T-cell (primary cell): ENCODE data around the gene IKZF1. TPM values are rescaled to one million over a fixed set of nuclear protein-coding genes. Genes with fewer than 3 reads are reported as not detected.

Source experiments
- ATAC-seq, 4 experiments: fragments of 200-7000 bp in 3 of 4; fragments of 150-1000 bp in 1 of 4; cut with Tn5 transposase; replicated peaks in 1 of 4; 1 replicate in 3 of 4; 2 replicates in 1 of 4; pipeline ENCODE4 v1.10.0; 2021; ENCODE audit warnings: moderate library complexity in 3 of 4, mild to moderate bottlenecking in 2 of 4, moderate number of reproducible peaks in 1 of 4
- CTCF ChIA-PET, 2 donors: fragments of 300-600 bp; sonication (Branson Sonifier 250); formaldehyde crosslinking; loops; one replicate each; lab custom pipeline; 2022; ENCODE audit warnings: antibody characterized with exemption in 2 of 2; lab: Charles Lee
- POLR2A ChIA-PET, 2 donors: fragments of 300-600 bp; sonication (Branson Sonifier 250); formaldehyde crosslinking; loops; one replicate each; lab custom pipeline; 2022; ENCODE audit warnings: antibody characterized with exemption in 2 of 2; lab: Charles Lee
- DNase-seq, 35 experiments: peaks; one replicate each; pipeline versions ENCODE4 v3.0.0 to v3.0.0-alpha.2; 2013 to 2023
- H3K27ac ChIP-seq: one replicate; pipeline ENCODE4 v1.5.1; 2013; ENCODE audit warnings: low read length
- H3K27me3 ChIP-seq, 2 experiments: replicated peaks in 1 of 2; 1 replicate in 1 of 2; 2 replicates in 1 of 2; pipeline versions ENCODE4 v1.6.1 to v1.7.0; 2013; ENCODE audit warnings: low read length in 1 of 2, mixed read lengths in 1 of 2; ENCODE audit not compliant: control insufficient read depth in 2 of 2, insufficient read depth in 2 of 2; ENCODE audit errors: extremely low read depth in 1 of 2
- H3K36me3 ChIP-seq, 2 donors: 1 replicate in 1 of 2; 2 replicates in 1 of 2; pipeline versions ENCODE4 v1.6.1 to v1.7.0; 2013; ENCODE audit warnings: low read length in 1 of 2; ENCODE audit not compliant: control insufficient read depth in 2 of 2, insufficient read depth in 1 of 2; ENCODE audit errors: extremely low read depth in 1 of 2
- H3K4me1 ChIP-seq, 2 experiments: 1 replicate in 1 of 2; 2 replicates in 1 of 2; pipeline versions ENCODE4 v1.6.1 to v1.7.0; 2013; ENCODE audit warnings: low read length in 2 of 2, mixed read lengths in 1 of 2; ENCODE audit not compliant: insufficient read depth in 2 of 2, control insufficient read depth in 1 of 2; ENCODE audit errors: extremely low read depth in 1 of 2
- H3K4me3 ChIP-seq, 2 donors: 1 replicate in 1 of 2; 2 replicates in 1 of 2; pipeline versions ENCODE4 v1.5.1 to v1.7.0; 2013; ENCODE audit warnings: mild to moderate bottlenecking in 2 of 2, low read length in 1 of 2, moderate library complexity in 1 of 2; ENCODE audit not compliant: control insufficient read depth in 1 of 2; ENCODE audit errors: extremely low read depth in 1 of 2
- H3K9me3 ChIP-seq: 2 replicates; pipeline ENCODE4 v1.7.0; 2013
- H3K27ac Mint-ChIP-seq, 2 donors: one replicate each; pipeline ENCODE4 v1.8.0; 2020 to 2021; ENCODE audit warnings: mild to moderate bottlenecking in 2 of 2, mixed read lengths in 2 of 2
- H3K27me3 Mint-ChIP-seq, 2 donors: one replicate each; pipeline ENCODE4 v1.8.0; 2021 to 2022; ENCODE audit warnings: mixed read lengths in 2 of 2
- H3K36me3 Mint-ChIP-seq: one replicate; pipeline ENCODE4 v1.8.0; 2021; ENCODE audit warnings: mixed read lengths
- H3K4me1 Mint-ChIP-seq, 3 donors: one replicate each; pipeline ENCODE4 v1.8.0; 2020 to 2022; ENCODE audit warnings: mixed read lengths in 3 of 3, mild to moderate bottlenecking in 1 of 3
- H3K4me3 Mint-ChIP-seq, 3 donors: one replicate each; pipeline ENCODE4 v1.8.0; 2020 to 2022; ENCODE audit warnings: mild to moderate bottlenecking in 3 of 3, mixed read lengths in 3 of 3, moderate library complexity in 3 of 3
- H3K9me3 Mint-ChIP-seq, 3 donors: one replicate each; pipeline ENCODE4 v1.8.0; 2020 to 2022; ENCODE audit warnings: mixed read lengths in 3 of 3
- WGBS: methylation state at CpG from one replicate; pipeline ENCODE4 v1.1.5; 2013; ENCODE audit warnings: missing lambda C conversion rate; ENCODE audit not compliant: insufficient coverage; 5-methylcytosine and 5-hydroxymethylcytosine counted together
- total RNA-seq, 35 experiments: library from RNA in 6 of 35; stranded (reverse) in 6 of 35; fragments of 120-200 nt in 1 of 35; gene quantifications; one replicate each; pipeline versions ENCODE4 v1.2.1 to v1.2.4 and lab custom pipeline; 2013 to 2026

IKZF1 gene
- total RNA-seq, 5 donors from 2014 or later (not counting 1 experiment from before 2014, with no cell fraction given): 429 to 525 (median 494) TPM

DNA sequence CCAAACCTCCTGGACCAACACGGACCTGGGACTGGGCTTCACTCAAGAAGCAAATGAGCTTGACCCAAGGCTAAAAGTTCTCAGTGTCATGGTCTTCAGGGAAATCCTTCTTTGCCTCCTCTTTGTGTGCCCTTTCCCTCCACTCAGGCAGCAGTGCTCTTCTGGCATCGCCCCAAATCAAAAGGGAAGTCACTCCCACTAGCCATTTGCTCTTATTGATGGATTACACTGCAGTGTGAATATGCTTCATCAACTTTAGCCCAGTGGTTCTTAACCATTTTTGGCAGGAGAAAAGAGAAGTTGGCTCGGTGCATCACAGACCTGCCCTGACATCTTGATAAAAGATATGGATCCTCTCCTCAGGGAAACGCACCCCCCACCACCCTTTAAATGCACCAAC, 19.2 kb upstream of the IKZF1 start:
- Histone ChIP-seq H3K4me1 (peaks cover 20 to 43% of the 10 kb centered on the region in 2 experiments), H3K36me3 (no peaks in the 10 kb centered on the region), H3K27ac (no peak overlapping the region), H3K9me3 (no peaks in the 10 kb centered on the region), H3K27me3 (no peaks in the 10 kb centered on the region), H3K4me3 (no peak overlapping the region)
- Mint-ChIP-seq H3K4me3 (no peak overlapping the region), H3K9me3 (no peaks in the 10 kb centered on the region), H3K36me3 (no peaks in the 10 kb centered on the region), H3K27ac (no peak overlapping the region), H3K4me1 (peaks cover 48 to 51% (median 50%) of the 10 kb centered on the region in 3 donors), H3K27me3 (no peaks in the 10 kb centered on the region)
- ATAC-seq (no peak), DNase-seq (no peak)
- 100% methylated on average over 1 of the region's 4 CpGs for WGBS
- ChIA-PET CTCF (no interaction called here), POLR2A (interaction anchor here in 1 of 2 donors (1.1 kb wide), 1 partner anchor 11 kb away, joined by 3 read pairs; no protein-coding TSS in a partner anchor)

DNA sequence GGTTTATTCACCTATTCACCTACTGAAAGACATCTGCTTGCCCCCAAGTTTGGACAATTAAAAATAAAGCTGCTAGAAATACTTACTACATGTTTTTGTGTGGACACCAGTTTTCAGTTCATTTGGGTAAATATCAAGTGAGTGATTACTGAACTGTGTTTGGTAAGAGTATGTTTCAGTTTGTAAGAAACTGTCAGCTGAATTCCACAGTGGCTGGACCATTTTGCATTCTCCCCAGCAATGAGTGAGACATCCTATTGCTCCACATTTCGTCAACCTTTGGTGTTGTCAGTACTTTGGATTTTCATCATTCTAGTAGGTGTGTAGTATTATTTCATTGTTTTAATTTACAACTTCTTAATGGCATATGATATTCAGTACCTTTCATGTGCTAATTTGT, 17.4 kb upstream of the IKZF1 start:
- no peak for ATAC-seq
- no peak for DNase-seq
- no peaks in the 10 kb centered on the region for H3K36me3 ChIP-seq
- H3K27me3 Mint-ChIP-seq: no peaks in the 10 kb centered on the region
- peaks cover 10 to 33% of the 10 kb centered on the region in 2 experiments for H3K4me1 ChIP-seq
- no peaks in the 10 kb centered on the region for H3K36me3 Mint-ChIP-seq
- no peak overlapping the region for H3K4me3 Mint-ChIP-seq
- no CpG with 5 or more reads among the region's 1 CpG for WGBS
- H3K9me3 ChIP-seq: no peaks in the 10 kb centered on the region
- no peak overlapping the region for H3K27ac ChIP-seq
- H3K9me3 Mint-ChIP-seq: no peaks in the 10 kb centered on the region
- no peak overlapping the region for H3K4me3 ChIP-seq
- ChIA-PET POLR2A (no interaction called here), CTCF (interaction anchor here (0.6 to 1.0 kb wide), 3 partner anchors 22 to 117 kb away, joined by 3 read pairs; no protein-coding TSS in a partner anchor)
- H3K27ac Mint-ChIP-seq: no peak overlapping the region
- H3K4me1 Mint-ChIP-seq: peaks cover 34 to 38% (median 37%) of the 10 kb centered on the region in 3 donors
- no peaks in the 10 kb centered on the region for H3K27me3 ChIP-seq

DNA sequence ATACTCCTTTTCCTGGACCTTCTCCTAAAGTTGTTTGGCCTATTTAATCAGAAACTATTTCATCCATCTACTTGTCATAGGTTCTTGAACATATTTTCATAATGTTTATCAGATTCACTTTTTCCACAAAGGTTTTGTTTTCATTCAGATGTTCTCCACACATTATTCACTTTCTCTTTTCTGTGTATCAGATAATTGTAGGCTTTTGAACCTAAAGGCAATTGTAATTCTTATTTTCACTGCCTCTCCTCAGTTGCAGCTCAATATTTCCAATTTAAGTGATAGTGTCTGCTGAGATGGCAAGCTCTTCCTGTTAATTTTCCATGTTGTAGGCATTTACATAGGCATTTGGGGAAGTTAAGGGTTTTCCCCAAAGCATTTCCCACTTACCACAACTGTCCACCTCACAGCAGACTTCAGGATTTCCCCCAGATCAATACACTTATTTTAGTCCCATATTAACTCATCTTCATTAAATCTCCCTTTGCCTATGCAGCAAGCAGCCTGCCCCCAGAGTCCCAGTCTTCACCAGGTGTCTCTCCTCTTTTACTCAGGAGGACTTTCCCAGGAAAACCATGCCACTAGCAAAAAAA, 12.3 kb upstream of the IKZF1 start:
- Histone ChIP-seq H3K9me3 (no peaks in the 10 kb centered on the region), H3K36me3 (no peaks in the 10 kb centered on the region), H3K27ac (no peak overlapping the region), H3K4me1 (peaks cover 0 to 3% of the 10 kb centered on the region in 2 experiments), H3K27me3 (no peaks in the 10 kb centered on the region), H3K4me3 (no peak overlapping the region)
- ATAC-seq: no peak
- Mint-ChIP-seq H3K4me1 (peaks cover 32 to 42% (median 35%) of the 10 kb centered on the region in 3 donors), H3K4me3 (no peak overlapping the region), H3K27ac (no peak overlapping the region), H3K9me3 (no peaks in the 10 kb centered on the region), H3K27me3 (no peaks in the 10 kb centered on the region), H3K36me3 (no peaks in the 10 kb centered on the region)
- POLR2A ChIA-PET: interaction anchor here (0.9 to 1.2 kb wide), 2 partner anchors 12 to 18 kb away, joined by 3 read pairs; no protein-coding TSS in a partner anchor
- CTCF ChIA-PET: interaction anchor here (1.0 to 1.1 kb wide), 2 partner anchors 8 to 87 kb away, joined by 3 to 6 read pairs; no protein-coding TSS in a partner anchor
- no peak for DNase-seq

DNA sequence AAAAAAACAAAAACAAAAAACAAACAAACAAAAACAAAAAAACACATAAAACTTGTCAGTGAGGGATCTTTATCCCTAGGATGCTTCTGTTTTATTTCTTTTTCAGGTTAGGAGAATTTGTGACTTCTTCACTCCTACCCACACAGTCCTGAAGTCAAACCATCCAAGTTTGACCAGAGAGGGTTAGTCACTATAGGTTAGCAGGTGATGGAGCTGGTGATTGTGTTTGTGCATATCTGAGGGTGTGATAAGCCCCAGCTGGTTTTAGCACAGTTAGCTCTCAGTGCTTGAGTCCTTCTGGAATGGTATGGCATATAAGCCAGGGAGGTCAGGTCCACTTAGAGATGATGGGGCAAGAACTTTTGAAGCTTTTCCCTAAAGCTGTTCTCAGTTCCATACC, 11.8 kb upstream of the IKZF1 start:
- Histone ChIP-seq H3K27me3 (no peaks in the 10 kb centered on the region), H3K4me1 (peaks cover 0 to 3% of the 10 kb centered on the region in 2 experiments), H3K27ac (no peak overlapping the region), H3K4me3 (no peak overlapping the region), H3K9me3 (no peaks in the 10 kb centered on the region), H3K36me3 (no peaks in the 10 kb centered on the region)
- Mint-ChIP-seq H3K36me3 (no peaks in the 10 kb centered on the region), H3K4me1 (peaks cover 34 to 45% (median 37%) of the 10 kb centered on the region in 3 donors), H3K4me3 (no peak overlapping the region), H3K27ac (no peak overlapping the region), H3K9me3 (no peaks in the 10 kb centered on the region), H3K27me3 (no peaks in the 10 kb centered on the region)
- POLR2A ChIA-PET: no interaction called here
- no peak for DNase-seq
- CTCF ChIA-PET: no interaction called here
- ATAC-seq: no peak

DNA sequence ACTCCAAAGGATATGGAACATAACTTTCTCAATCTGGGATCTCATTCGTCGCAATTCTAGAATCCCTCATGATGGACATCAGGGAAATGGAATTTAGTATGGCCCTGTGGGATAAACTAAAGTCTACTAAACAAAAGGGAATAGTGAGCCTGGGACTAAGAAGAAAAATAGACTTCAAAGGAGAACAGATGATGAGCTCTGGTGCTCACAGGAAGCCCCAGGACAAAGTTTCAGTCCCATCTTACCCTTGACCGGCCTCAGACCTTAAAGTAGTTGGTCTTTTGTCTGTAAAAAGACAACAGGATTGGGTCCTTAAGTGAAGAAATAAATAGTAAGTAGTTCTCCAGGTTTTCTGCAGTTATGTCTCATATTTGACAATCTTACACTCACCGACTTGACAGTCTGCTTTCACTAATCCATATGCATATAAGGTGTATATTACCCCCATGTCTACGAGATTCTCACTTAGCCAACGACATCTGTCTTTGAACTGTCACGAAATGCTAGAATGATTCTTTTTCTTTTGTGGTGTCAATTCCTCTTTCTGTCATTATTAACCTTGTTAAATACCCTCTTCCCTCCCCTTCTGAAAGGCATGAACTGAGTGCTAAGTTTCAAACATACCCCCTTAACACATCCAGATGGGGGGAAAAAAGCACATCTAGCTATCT, 10.9 kb upstream of the IKZF1 start:
- H3K4me1 Mint-ChIP-seq: peaks cover 34 to 45% (median 38%) of the 10 kb centered on the region in 3 donors
- no peak overlapping the region for H3K27ac Mint-ChIP-seq
- no peak for ATAC-seq
- POLR2A ChIA-PET: no interaction called here
- 100% methylated on average over 3 of the region's 7 CpGs for WGBS
- H3K27me3 Mint-ChIP-seq: no peaks in the 10 kb centered on the region
- no peak overlapping the region for H3K4me3 Mint-ChIP-seq
- CTCF ChIA-PET: interaction anchor here in 1 of 2 donors (0.5 kb wide), 1 partner anchor 35 kb away, joined by 5 read pairs; no protein-coding TSS in a partner anchor
- H3K9me3 ChIP-seq: no peaks in the 10 kb centered on the region
- H3K36me3 ChIP-seq: no peaks in the 10 kb centered on the region
- peaks cover 0 to 3% of the 10 kb centered on the region in 2 experiments for H3K4me1 ChIP-seq
- H3K27ac ChIP-seq: no peak overlapping the region
- H3K27me3 ChIP-seq: no peaks in the 10 kb centered on the region
- H3K4me3 ChIP-seq: no peak overlapping the region
- no peaks in the 10 kb centered on the region for H3K36me3 Mint-ChIP-seq
- no peak for DNase-seq
- H3K9me3 Mint-ChIP-seq: no peaks in the 10 kb centered on the region

GRCh38 chr7:50295133-50295532, 9.4 kb upstream of the IKZF1 start:
- no peak for DNase-seq
- H3K27me3 Mint-ChIP-seq: no peaks in the 10 kb centered on the region
- no peak overlapping the region for H3K27ac ChIP-seq
- H3K9me3 ChIP-seq: no peaks in the 10 kb centered on the region
- H3K27me3 ChIP-seq: no peaks in the 10 kb centered on the region
- H3K9me3 Mint-ChIP-seq: no peaks in the 10 kb centered on the region
- ChIA-PET CTCF (interaction anchor here in 1 of 2 donors (0.6 to 1.8 kb wide), 4 partner anchors 13 to 368 kb away, joined by 3 to 5 read pairs (median 3); no protein-coding TSS in a partner anchor), POLR2A (interaction anchor here (0.6 to 1.1 kb wide), 2 partner anchors 9 to 33 kb away, joined by 3 to 6 read pairs; no protein-coding TSS in a partner anchor)
- H3K4me1 ChIP-seq: peaks cover under 1 to 7% of the 10 kb centered on the region in 2 experiments
- peaks cover 46 to 52% (median 47%) of the 10 kb centered on the region in 3 donors for H3K4me1 Mint-ChIP-seq
- H3K36me3 ChIP-seq: no peaks in the 10 kb centered on the region
- H3K4me3 ChIP-seq: no peak overlapping the region
- no peaks in the 10 kb centered on the region for H3K36me3 Mint-ChIP-seq
- no peak overlapping the region for H3K27ac Mint-ChIP-seq
- H3K4me3 Mint-ChIP-seq: no peak overlapping the region
- ATAC-seq: no peak
- WGBS: 100% methylated on average over 3 of the region's 5 CpGs
